HG02798 (cell line): Measurements from ENCODE around the gene ZCWPW2.

Experiments
- ATAC-seq: cut with Tn5 transposase; IDR thresholded peaks from one replicate; pipeline ENCODE4 v1.9.1; 2021; ENCODE audit warnings: mild to moderate bottlenecking; ENCODE audit not compliant: unreplicated experiment, poor library complexity

Gene ZCWPW2

DNA sequence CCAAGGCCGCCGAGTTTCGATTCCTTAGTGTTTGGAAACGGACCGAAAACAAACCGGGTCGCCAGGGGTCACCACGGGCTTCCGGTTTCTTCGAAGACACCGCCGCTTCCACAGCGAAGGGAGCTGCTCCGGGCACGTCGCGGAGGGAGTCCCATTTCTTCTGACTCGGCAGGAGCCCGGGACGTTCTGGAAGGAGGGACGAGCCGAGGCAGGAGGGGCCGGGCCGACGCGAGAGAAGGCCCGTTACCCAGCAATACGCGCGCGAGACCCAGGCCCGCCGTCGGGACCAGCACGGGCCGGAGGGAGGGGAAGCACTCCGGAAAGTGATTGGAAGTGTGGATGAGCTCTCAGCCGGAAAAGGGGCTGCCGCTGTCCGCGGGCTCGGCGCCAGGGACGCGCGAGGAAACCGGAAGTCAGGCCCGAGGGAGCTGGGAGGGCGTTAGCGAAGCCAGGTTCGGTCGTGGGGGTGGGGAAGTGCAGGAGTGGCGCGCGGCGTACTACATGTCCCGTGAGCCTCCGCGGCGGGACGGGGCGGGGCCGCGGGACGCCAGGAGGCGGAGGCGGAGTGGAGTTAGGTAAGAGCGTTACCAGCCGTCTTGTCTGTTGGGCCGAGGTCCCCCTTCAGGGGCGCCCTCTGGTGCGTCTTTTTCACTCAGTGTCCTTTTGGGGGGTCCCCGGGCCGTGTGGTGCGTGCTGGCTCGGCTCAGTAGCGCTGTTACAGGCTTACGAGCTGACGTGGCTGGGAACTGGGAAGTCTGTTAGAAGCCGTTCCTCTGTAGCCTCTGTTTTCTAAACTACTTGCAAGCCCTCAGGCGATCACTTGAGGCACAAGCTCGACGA is at the start of gene ZCWPW2, which contains the start of gene AZI2:
Gene ZCWPW2, plus strand, starts transcription at position 93 of the 840 bp plus-strand sequence. CDS start 64,348 bp downstream, outside the sequence.
Gene AZI2, minus strand, starts transcription at position 196 of the 840 bp plus-strand sequence. CDS start 8,207 bp downstream, outside the sequence.
- ATAC-seq, result peak; percentile 95

GRCh38 chr3:28299705-28300104 is 48.8 kb upstream of the ZCWPW2 start:
- ATAC-seq, result no peak

- ATAC-seq, result no peak
Measured at GRCh38 chr3:28300345-28300962, 48.1 kb upstream of the ZCWPW2 start.

GRCh38 chr3:28301688-28302087 is 46.8 kb upstream of the ZCWPW2 start:
- ATAC-seq, result no peak

- ATAC-seq, result no peak
Measured at GRCh38 chr3:28308196-28308595, 40.3 kb upstream of the ZCWPW2 start.

DNA sequence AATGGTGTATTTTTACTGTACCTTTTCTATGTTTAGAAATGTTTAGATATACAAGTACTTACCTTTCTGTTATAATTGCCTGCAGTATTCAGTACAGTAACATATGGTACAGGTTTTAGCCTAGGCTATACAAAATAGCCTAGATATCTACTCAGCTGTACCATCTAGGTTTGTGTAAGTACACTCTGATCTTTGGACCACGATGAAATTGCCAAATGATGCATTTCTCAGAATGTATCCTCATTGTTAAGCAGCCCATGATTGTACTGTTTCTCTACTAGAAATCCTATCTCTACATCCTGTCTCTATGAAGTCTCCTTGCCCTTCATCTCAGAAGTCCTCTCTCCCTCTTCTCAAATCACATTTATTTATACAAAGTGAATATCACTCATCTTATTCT is 32.8 kb upstream of the ZCWPW2 start:
- ATAC-seq, result no peak

- no peak for ATAC-seq
Measured at GRCh38 chr3:28316226-28316625, 32.3 kb upstream of the ZCWPW2 start.

- peak; percentile 92 for ATAC-seq
Measured at GRCh38 chr3:28317438-28318022, 31.0 kb upstream of the ZCWPW2 start.

GRCh38 chr3:28320981-28321380 is 27.5 kb upstream of the ZCWPW2 start:
- no peak for ATAC-seq

DNA sequence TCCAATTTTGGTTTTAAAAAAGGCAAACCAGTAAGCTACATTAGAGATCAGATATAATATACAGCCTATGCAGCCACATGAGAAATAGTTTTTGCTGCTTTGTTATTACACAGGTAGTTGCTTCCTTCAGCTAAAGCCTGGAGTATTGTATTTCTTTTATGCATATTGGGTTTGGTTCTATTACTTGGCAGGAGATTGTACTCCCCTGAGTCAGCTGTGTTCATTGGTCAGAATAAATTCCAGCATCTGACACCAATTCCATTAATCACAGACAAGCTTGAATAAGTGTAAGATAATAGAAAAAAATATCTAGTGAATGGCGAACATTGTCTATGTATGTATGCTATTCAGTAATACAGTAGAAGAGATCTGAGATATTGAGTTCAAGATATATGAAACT is 26.1 kb upstream of the ZCWPW2 start:
- no peak for ATAC-seq

DNA sequence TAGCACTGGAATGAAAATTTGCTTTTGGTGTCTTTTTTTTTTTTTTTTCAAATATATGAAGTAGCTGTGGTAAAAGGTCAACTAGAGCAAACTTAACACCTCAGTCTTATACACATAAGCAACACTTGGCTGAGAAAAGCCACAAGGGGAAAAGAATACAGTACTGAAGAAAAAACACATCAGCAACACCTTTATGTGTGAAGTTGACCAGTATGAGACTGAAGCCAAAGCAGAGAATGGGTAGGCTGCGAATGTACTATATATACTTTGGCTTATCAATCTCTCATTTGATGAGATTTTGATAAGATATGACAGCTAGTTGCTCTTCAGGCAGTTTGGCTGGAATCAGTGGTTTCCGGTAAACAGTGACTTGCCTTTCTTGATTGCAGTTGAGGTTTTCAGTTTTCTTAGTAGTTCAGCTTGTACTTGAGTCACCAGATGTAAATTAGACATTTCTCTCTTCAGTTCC is 22.0 kb upstream of the ZCWPW2 start:
- ATAC-seq, result peak; percentile 89

GRCh38 chr3:28328188-28329151 is 20.1 kb upstream of the ZCWPW2 start:
- ATAC-seq, result peak; percentile 24

DNA sequence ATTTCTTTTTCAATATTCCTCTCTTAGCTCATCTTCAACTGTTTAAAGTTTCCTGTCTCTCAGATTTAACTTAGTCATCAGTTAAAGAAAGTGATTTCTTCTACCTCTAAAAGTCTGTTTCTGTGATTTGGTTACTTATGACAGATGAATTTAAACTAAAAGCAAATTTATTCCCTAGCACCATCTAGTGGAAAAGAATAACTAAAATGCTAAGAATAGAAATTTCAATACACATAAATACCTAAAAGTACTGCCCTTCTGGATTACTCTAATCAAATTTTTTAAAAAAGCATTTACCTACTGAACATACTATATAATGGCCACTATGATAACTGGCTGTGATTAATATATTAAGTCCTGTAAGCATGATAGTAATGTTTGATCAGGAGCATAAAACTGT is 14.0 kb upstream of the ZCWPW2 start:
- ATAC-seq, result no peak

DNA sequence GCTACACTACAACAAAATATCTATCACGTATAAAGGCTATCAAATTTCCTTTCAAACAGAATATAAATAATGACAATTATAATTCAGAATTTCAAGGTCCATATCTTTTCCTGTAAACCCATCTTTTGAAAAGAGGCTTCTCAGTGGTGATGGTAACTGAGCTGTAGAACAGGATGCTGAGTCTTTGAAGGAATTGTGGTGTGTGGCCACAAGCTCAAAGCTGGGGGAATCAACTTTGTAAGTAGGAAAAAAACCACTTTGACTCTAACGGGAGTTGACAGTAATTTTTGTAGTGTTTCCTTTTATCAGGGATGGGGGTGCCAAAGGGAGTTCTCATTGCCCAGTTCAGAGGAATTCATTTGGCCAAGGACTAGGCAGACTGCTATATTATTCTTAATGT is 13.3 kb upstream of the ZCWPW2 start:
- ATAC-seq, result no peak

GRCh38 chr3:28337230-28337629 is 11.3 kb upstream of the ZCWPW2 start:
- no peak for ATAC-seq

DNA sequence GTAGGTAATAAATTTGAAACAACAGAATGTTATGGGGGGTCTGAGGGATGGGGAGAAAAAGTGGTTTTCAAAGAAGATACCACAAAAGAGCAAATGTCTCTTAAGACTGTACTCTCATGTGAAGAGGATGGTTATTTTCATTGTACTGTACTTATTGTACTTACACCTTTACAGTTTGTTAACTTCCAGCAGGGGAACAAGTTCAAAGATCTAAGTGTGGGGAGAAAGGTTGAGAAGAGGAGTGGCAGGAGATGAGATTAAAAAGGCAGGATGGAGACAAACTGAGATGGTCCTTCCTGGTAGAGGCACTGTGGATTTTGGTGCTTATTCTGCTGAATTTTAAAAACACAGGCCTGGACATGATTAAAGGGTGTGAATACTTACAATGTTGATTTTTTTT is 5.4 kb upstream of the ZCWPW2 start:
- no peak for ATAC-seq

DNA sequence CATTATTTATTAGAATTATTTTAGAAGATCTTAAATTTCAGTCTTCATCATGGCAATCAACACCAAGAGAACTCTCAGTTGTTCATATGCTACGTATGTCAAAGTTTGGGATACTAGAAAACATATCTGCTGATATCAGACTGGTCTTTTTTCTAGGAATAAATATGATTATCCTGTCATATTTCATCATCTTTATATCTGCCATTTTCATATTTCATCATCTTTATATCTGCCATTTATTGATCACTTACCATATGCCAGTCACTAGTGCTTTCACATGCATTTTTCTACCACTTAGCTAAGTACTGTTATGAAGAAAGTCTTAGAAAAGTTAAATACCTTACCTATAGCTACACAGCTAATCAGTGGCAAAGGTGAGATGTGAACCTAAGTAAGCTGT is 2.8 kb upstream of the ZCWPW2 start:
- no peak for ATAC-seq

GRCh38 chr3:28347374-28348264 is 902 bp upstream of the ZCWPW2 start:
- no peak for ATAC-seq

- ATAC-seq, result no peak
Measured at GRCh38 chr3:28348265-28348628, 274 bp upstream of the ZCWPW2 start.
